Stimulated activated CD4-positive, alpha-beta T cell treated with anti-CD3 and anti-CD28 coated beads, Interleukin-15, amount 100 ng/mL, for 24 hours (primary cell): ENCODE results near the gene GRAMD1C.

Experiments used
- DNase-seq: peaks from one replicate; pipeline ENCODE4 v3.0.0-alpha.2; 2020

GRAMD1C gene

DNA sequence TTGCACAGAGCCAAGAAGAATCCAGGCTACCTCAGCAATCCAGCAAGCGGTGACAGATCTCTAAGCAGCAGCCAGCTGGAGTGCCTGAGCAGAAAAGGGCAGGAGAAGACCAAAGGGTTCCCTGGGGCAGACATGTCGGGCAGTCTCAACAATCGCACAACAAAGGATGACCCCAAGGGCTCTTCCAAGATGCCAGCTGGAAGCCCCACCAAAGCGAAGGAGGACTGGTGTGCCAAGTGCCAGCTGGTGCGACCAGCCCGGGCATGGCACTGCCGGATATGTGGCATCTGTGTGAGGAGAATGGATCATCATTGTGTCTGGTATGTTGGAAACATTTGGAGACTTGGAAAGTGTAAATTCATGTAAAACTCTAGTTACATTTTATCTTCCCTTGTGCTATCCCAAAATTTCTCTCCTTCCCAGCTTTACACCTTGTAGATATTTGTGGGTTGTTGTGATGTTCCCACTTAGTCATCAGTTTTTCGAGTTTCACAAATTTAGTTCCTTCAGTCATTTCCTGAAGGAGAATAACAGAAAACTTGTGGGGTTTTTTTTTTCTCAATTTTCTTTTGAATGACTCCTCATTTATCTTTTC is 115.6 kb downstream of the GRAMD1C start:
- DNase-seq, result no peak

DNA sequence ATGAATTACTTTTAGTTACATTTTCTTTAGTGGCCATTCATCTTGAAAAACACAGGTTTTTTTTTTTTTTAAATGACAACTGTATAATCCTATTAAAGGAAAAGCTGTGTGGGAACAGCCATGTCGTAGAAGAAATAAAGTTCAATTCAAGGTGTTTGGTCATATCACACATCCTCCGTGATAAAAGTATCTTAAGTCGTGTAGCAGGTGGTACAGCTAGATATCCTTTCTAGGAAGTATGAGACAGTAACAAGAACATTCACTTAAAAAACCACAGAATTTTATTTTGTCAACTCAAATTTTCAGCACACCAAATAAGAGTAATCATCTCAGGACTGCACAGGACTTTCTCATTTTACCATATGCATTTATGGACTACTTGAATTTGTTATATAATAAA is 125.3 kb downstream of the GRAMD1C start:
- DNase-seq, result no peak

DNA sequence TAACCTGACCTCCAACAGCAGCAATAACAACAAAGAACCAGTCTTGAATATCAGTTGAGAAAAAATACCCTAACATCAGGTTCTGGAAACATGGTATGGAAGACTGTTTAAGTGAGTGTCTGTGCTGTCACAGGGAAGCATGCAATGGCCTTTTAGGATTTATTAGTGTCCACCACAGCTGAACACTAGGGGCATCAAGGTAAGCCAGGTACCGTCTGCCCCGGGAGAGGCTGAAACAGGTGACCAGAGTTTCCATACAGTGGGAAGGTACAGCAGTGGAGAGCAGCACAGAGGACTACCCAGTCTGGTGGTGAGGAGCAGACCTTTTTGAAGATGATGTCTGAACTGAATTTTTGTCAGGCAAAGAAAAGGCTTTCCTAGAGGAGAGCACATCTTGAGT is 127.6 kb downstream of the GRAMD1C start:
- DNase-seq, result no peak

DNA sequence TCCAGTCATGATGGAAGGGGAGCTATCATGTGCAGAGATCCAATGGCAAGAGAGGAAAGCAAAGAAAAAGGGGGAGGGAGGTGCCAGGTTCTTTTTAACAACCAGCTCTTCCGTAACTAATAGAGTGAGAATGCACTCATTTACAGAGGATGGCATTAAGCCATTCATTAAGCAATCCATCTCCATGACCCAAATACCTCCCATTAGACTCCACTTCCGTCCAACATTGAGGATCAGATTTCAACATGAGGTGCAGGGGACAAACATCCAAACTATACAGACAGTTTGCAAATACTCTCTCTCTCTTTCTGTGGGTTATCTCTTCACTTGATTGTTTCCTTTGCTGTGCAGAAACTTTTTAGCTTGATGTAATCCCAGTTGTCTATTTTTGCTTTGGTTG is 130.4 kb downstream of the GRAMD1C start:
- DNase-seq, result no peak

DNA sequence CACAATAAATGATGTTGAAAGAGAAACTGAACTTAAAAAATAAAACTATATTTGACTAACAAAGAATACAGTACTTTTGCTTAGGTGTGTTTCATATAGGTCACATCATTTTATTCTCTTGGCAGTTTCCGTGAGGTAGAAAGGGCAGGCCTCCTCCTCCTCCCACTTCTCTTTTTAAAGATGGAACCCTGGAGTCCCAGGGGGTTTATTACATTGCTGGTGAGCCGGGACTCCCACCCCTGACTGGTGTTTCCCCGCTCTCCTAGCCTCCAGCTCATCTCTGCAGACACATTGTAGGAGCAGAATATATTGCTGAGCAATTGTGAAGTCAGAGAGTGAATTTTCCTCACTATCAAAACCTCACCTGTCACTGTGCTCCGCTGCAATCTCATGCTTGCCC is 139.2 kb downstream of the GRAMD1C start:
- no peak for DNase-seq

DNA sequence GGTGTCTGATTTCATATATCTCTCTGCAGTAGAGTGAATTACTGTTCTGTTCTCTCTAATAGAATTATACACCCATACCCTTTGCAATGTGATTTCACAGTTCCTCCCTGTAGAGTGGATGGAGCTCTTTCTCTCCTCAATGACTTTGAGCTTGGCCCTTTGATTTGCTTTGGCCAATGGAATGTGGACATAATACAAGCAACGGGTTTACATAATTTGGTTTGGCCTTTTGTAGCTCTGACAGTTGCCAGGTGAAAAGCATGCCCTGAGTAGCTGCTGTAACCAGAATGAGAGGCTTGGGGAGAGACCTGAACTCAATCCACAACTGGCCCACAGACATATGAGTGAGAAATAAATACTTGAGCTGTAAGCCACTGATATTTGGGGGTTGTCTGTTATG is 141.3 kb downstream of the GRAMD1C start:
- no peak for DNase-seq

DNA sequence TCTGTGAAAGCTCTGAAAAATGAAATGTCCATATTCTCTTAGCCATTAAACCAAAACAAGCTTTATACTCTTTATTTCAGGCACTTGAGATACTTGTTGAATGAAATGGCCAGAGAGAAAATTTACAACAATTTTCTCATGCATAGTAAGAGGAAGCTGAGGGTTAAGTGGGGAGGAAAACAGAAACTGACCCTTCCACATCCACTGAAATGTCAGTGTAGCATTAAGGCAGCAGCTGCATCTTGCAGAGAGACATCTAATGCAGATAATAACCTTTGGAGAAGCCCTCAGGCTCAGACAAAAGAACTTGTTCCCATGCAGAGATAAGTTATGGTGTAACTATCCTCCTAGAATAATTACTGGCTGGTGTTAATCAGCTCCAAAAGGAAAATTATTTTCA is 143.2 kb downstream of the GRAMD1C start:
- no peak for DNase-seq

DNA sequence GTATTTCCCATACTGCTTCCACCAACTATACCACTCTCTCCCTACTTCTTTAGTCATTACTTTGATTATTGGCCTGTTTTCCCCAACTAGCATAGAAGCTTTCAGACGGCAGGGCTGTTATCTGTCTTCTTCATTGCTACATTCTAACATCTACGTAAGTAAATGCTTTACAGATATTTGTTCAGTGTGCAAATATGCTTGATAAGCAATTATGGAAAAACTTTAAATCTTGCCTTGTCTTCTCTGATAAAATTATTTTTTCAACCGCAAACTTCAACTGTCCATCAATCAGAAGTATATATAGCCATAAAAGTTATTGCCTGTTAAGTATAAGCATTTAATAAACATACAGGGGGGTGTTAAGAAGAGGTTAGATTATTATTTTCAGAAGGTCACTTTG is 145.0 kb downstream of the GRAMD1C start:
- no peak for DNase-seq

DNA sequence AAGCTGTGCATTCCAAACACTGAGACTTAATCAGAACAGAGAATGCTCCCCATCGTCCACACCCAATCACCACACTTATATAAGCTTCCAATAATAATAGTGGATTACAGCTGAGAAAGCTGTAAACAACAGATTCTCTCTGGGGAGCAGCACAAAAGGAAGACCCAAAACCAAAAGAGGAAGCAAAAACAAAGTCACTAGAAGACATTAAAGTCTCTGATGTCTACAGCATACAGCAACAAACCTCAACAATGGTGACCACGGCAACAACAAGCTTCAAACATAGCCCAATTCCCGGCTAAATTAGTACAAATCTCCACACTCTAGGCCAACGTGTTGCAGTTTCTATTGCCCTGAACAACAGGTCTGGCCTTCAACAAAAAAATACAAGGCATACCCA is 147.0 kb downstream of the GRAMD1C start:
- no peak for DNase-seq
